Osteoblast (primary cell): ENCODE data around the gene CDK17. TPM values are rescaled to one million over a fixed set of nuclear protein-coding genes. Genes with fewer than 3 reads are reported as not detected.

Experiments
- DNase-seq: peaks from one replicate; pipeline ENCODE4 v3.0.0; 2011; ENCODE audit warnings: low spot score, mixed read lengths; ENCODE audit not compliant: insufficient read length; ENCODE audit errors: missing footprints
- H2AFZ ChIP-seq: 2 replicates; pipeline ENCODE4 v1.6.0; 2011; ENCODE audit warnings: mild to moderate bottlenecking, low read length
- H3K27ac ChIP-seq: 2 replicates; pipeline ENCODE4 v1.5.1; 2011; ENCODE audit warnings: mild to moderate bottlenecking, low read depth, low read length, moderate library complexity
- H3K27me3 ChIP-seq: 2 replicates; pipeline ENCODE4 v1.6.0; 2012; ENCODE audit warnings: mild to moderate bottlenecking, control low read depth, inconsistent platforms, low read length, moderate library complexity; ENCODE audit not compliant: insufficient read depth
- H3K36me3 ChIP-seq: 2 replicates; pipeline ENCODE4 v1.5.1; 2011; ENCODE audit warnings: mild to moderate bottlenecking, low read length, control low read depth, moderate library complexity; ENCODE audit not compliant: insufficient read depth
- H3K4me1 ChIP-seq: 2 replicates; pipeline ENCODE4 v1.5.1; 2011; ENCODE audit warnings: mild to moderate bottlenecking, low read length, control low read depth, moderate library complexity; ENCODE audit not compliant: insufficient read depth
- H3K4me2 ChIP-seq: 2 replicates; pipeline ENCODE4 v1.6.0; 2011; ENCODE audit warnings: mild to moderate bottlenecking, low read length; ENCODE audit not compliant: insufficient read depth
- H3K4me3 ChIP-seq: fragments of 200-600 bp; sonication (generic); 3 replicates; pipeline ENCODE4 v1.5.1; 2012; ENCODE audit warnings: mild to moderate bottlenecking, low read length, inconsistent platforms; ENCODE audit not compliant: insufficient read depth
- H3K79me2 ChIP-seq: 2 replicates; pipeline ENCODE4 v1.6.0; 2012; ENCODE audit warnings: mild to moderate bottlenecking, low read length, control low read depth, inconsistent platforms; ENCODE audit not compliant: insufficient read depth
- H3K9me3 ChIP-seq: 2 replicates; pipeline ENCODE4 v1.5.1; 2011; ENCODE audit warnings: low read depth, low read length, control low read depth
- H4K20me1 ChIP-seq: 2 replicates; pipeline ENCODE4 v1.6.0; 2012; ENCODE audit warnings: mild to moderate bottlenecking, low read length, control low read depth; ENCODE audit not compliant: insufficient read depth
- total RNA-seq: library from RNA; depleted of rRNA; stranded (reverse); fragments of >200 nt; gene quantifications from 2 replicates; pipeline ENCODE4 v1.2.3, GENCODE V29; 2012
- TF ChIP-seq, protein P1 (sequence below): IDR thresholded peaks from 2 replicates; pipeline ENCODE4 v1.5.1; 2011; ENCODE audit warnings: mild to moderate bottlenecking, low read depth, low read length, moderate library complexity; ENCODE audit errors: extremely low read depth

CDK17 gene
- total RNA-seq, 1 donor, result 68.0 TPM

DNA sequence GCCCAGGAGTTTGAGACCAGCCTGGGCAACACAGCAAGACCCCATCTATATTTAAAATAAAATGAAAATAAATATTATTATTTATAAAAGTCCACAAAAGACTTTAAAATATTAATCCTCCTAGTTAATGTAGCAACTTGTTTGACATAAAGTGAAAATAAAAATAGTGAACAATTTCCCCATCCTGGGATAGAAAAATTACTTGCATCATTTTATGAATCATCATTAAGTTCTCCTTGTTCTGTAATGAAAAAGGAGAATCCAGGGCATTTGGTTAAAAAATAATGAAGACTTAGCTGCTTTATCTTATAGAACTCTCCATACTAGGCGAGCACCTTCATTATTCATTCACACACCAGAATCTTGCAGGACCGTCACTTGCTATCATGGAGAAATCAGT lies 140.0 kb downstream of the CDK17 start:
- Histone ChIP-seq H3K9me3 (no peaks in the 10 kb centered on the region), H3K27ac (peak overlapping the region; percentile 24), H3K27me3 (no peaks in the 10 kb centered on the region), H2AFZ (no peak overlapping the region), H3K4me1 (peaks cover 14% of the 10 kb centered on the region), H3K4me2 (no peak overlapping the region), H3K36me3 (peaks cover 47% of the 10 kb centered on the region), H3K4me3 (no peak overlapping the region), H4K20me1 (peaks cover 11% of the 10 kb centered on the region), H3K79me2 (peaks cover 74% of the 10 kb centered on the region)
- DNase-seq, result no peak
- TF ChIP-seq, protein P1, sequence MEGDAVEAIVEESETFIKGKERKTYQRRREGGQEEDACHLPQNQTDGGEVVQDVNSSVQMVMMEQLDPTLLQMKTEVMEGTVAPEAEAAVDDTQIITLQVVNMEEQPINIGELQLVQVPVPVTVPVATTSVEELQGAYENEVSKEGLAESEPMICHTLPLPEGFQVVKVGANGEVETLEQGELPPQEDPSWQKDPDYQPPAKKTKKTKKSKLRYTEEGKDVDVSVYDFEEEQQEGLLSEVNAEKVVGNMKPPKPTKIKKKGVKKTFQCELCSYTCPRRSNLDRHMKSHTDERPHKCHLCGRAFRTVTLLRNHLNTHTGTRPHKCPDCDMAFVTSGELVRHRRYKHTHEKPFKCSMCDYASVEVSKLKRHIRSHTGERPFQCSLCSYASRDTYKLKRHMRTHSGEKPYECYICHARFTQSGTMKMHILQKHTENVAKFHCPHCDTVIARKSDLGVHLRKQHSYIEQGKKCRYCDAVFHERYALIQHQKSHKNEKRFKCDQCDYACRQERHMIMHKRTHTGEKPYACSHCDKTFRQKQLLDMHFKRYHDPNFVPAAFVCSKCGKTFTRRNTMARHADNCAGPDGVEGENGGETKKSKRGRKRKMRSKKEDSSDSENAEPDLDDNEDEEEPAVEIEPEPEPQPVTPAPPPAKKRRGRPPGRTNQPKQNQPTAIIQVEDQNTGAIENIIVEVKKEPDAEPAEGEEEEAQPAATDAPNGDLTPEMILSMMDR, result no peak

- DNase-seq, result no peak
- peak overlapping the region; percentile 46 for H3K27ac ChIP-seq
- H2AFZ ChIP-seq, result no peak overlapping the region
- H3K36me3 ChIP-seq, result peaks cover 32% of the 10 kb centered on the region
- H3K9me3 ChIP-seq, result no peaks in the 10 kb centered on the region
- no peak overlapping the region for H3K4me2 ChIP-seq
- H3K4me3 ChIP-seq, result no peak overlapping the region
- TF ChIP-seq, protein P1, result no peak
- H3K27me3 ChIP-seq, result no peaks in the 10 kb centered on the region
- peaks cover 83% of the 10 kb centered on the region for H3K79me2 ChIP-seq
- peaks cover 14% of the 10 kb centered on the region for H3K4me1 ChIP-seq
- H4K20me1 ChIP-seq, result peaks cover 13% of the 10 kb centered on the region
Measured at GRCh38 chr12:96258104-96258961, 141.9 kb downstream of the CDK17 start.

GRCh38 chr12:96257550-96258103 lies 142.6 kb downstream of the CDK17 start:
- H3K4me3 ChIP-seq, result no peak overlapping the region
- peaks cover 13% of the 10 kb centered on the region for H4K20me1 ChIP-seq
- H3K4me2 ChIP-seq, result no peak overlapping the region
- TF ChIP-seq, protein P1, result no peak
- H3K27ac ChIP-seq, result peak overlapping the region; percentile 46
- H3K79me2 ChIP-seq, result peaks cover 86% of the 10 kb centered on the region
- no peak overlapping the region for H2AFZ ChIP-seq
- peaks cover 31% of the 10 kb centered on the region for H3K36me3 ChIP-seq
- no peaks in the 10 kb centered on the region for H3K27me3 ChIP-seq
- H3K4me1 ChIP-seq, result peaks cover 14% of the 10 kb centered on the region
- no peak for DNase-seq
- H3K9me3 ChIP-seq, result no peaks in the 10 kb centered on the region

DNA sequence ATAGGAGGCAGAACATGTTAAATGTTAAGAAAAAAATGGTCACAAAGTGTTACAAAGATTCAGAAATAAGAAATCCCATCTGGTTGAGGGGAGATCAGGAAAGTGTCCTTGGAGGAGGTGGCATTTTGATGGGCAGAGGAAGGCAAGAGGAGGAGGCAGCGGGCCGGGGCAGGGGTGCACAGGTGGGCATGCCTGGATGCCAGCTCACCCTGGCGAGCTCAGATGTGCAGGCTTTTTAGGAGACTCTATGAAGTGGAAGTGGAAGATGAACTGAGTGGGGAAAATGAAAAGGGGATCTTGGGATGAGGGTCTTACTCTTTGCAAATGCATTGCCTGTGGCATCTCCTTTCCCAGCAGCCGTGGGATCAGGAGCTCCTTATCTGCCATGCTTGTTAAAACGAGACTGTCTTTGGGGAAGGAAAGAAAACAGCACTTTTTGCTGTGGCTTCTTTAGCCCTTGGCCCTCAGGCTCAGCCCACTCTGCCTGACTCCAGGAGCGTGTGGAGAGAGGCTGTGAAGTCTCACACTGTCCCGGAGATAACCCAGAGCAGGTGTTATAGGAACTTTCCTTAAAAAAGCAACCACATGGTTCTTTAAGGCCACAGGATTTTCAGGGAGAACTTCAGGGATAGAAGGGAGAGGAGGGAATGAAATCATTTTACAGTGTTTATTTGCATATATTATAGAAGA lies 143.4 kb downstream of the CDK17 start:
- no peak for DNase-seq
- H3K4me2 ChIP-seq, result no peak overlapping the region
- peaks cover 14% of the 10 kb centered on the region for H3K4me1 ChIP-seq
- peaks cover 23% of the 10 kb centered on the region for H3K36me3 ChIP-seq
- H3K27ac ChIP-seq, result peak overlapping the region; percentile 12
- peaks cover 13% of the 10 kb centered on the region for H4K20me1 ChIP-seq
- TF ChIP-seq, protein P1, result no peak
- no peak overlapping the region for H2AFZ ChIP-seq
- no peaks in the 10 kb centered on the region for H3K27me3 ChIP-seq
- H3K79me2 ChIP-seq, result peaks cover 89% of the 10 kb centered on the region
- no peak overlapping the region for H3K4me3 ChIP-seq
- H3K9me3 ChIP-seq, result no peaks in the 10 kb centered on the region
